Renal cortex interstitium (tissue), 15 donors: ENCODE data around the gene BTAF1. TPM values are rescaled to one million over a fixed set of nuclear protein-coding genes. Genes with fewer than 3 reads are reported as not detected.
"Not testable (repeated sequence)": the region's sequence is repeated elsewhere in the genome, so short reads cannot be mapped to it uniquely, and the experiment has no call there.

Source experiments
- DNase-seq, 11 donors: peaks; one replicate each; pipeline ENCODE4 v3.0.0-alpha.2; 2013; ENCODE audit warnings: low read depth in 9 of 11, low spot score in 4 of 11; ENCODE audit errors: extremely low read depth in 1 of 11
- long read RNA-seq, 16 experiments: transcript quantifications; one replicate each; lab custom pipeline, GENCODE V29; 2026
- polyA plus RNA-seq, 3 donors: library from polyadenylated mRNA; unstranded; fragments of 120-200 nt; gene quantifications; one replicate each; pipeline ENCODE4 v1.2.1, GENCODE V29; 2013; ENCODE audit not compliant: insufficient read length in 3 of 3

BTAF1 gene
- polyA plus RNA-seq: 10 to 100 TPM; 45.5 to 56.3 (median 53.7) TPM
- long read RNA-seq, donor 1, partial matches to known transcripts: 9 of 9 reads
- long read RNA-seq, donor 1, other reads (novel, unspliced or antisense): 0 of 9 reads
- long read RNA-seq, donor 2: 0 reads
- long read RNA-seq, donor 3, full-length matches to known transcripts: 1 of 1 reads
- long read RNA-seq, donor 3, partial matches to known transcripts: 0 of 1 reads
- long read RNA-seq, donor 3, other reads (novel, unspliced or antisense): 0 of 1 reads
- long read RNA-seq, donor 4: 0 reads
- long read RNA-seq, donor 5: 0 reads
- long read RNA-seq, donor 6, partial matches to known transcripts: 12 of 13 reads
- long read RNA-seq, donor 6, other reads (novel, unspliced or antisense): 0 of 13 reads
- long read RNA-seq, donor 7, partial matches to known transcripts: 5 of 5 reads
- long read RNA-seq, donor 7, other reads (novel, unspliced or antisense): 0 of 5 reads
- long read RNA-seq, donor 8, full-length matches to known transcripts: 1 of 25 reads
- long read RNA-seq, donor 8, partial matches to known transcripts: 24 of 25 reads
- long read RNA-seq, donor 8, other reads (novel, unspliced or antisense): 0 of 25 reads
- long read RNA-seq, donor 9: 0 reads
- long read RNA-seq, donor 10, partial matches to known transcripts: 6 of 6 reads
- long read RNA-seq, donor 10, other reads (novel, unspliced or antisense): 0 of 6 reads
- long read RNA-seq, donor 11: 0 reads
- long read RNA-seq, donor 12: 0 reads
- long read RNA-seq, donor 13: 0 reads
- long read RNA-seq, donor 14: 0 reads
- long read RNA-seq, donor 15: 0 reads
- long read RNA-seq, donor 16, partial matches to known transcripts: 33 of 33 reads
- long read RNA-seq, donor 16, other reads (novel, unspliced or antisense): 0 of 33 reads

DNA sequence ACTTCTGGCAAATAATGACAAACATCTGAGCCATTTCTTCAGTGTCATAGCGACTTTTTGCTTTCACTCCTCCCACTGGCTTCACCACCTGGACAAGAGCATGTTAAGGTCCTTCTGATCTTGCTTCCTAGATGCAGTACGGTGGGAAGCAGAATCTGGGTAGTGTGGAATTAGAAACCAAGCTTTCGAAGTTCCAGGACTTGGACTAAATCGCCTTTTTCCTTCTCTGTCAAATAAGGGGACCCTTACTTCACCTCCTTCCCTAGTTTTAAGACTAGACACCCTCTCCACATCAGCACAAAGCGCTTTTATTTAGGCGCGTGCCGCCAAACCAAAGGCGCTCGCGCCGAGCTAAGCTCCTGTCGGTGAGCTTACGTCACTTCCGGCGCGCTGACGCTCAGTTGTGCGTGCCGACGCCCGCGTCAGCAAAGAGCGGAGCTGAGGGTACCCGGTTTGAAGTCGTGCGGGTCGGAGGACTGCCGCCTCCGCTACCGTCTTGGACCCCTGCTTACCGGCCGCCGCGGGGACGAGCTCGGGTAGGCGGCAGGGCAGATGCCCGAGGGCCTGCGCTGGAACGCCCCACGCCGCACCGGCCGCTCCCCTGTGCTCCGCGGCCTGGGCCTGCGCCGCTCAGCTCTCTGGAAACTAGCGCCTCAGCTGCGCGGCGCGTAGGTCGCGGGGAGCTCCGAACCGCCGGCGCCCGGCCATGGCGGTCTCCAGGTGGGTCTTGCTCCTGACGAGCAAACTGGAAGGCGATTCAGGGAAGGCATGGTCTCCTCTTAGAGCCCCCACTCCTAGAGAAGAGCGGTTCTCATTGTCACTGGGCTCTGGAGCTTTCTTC lies at the start of gene BTAF1:
BTAF1 (plus strand) TSS at position 400 of the 841 bp plus-strand sequence; CDS start at position 707, 307 bp downstream.
- peak; percentile 89 to 98 (median 93) for DNase-seq

DNA sequence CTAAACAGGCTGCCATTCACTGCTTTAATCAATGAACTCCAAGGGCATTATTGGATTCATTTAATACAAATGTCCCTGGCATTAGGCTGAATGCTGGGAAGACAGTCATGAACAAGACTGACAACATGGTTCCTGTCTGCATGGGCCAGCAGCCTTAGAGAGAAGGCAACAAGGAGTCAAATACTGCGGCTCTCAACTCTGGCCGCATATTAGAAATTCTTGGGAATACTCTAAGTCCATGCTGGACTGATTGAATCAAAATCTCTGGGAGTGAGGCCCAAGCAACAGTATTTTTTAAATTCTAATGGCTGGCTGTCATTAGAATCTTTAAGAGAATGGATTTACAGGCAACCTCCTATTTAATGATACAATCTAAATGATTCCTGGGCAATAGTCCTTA lies 48.4 kb upstream of the BTAF1 start:
- no peak for DNase-seq

DNA sequence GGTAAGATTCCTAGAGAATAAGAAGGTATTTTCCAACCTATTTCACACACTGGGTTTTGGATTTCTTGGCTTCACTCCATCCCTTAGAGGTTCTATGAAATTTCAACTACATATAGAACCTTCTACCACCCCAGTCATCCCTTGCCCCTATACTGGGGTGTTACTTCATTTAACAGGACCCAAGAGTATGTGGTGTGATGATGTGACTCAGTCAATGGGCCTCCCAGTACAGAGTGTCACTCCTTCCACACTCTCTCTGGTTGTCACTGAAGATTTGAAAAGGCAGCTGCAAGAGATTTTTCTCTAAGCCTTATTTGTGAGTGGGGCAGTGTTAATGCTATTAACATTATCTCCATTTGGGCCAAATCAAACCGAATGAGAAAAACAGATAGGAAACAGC lies 47.8 kb upstream of the BTAF1 start:
- DNase-seq: no peak

DNA sequence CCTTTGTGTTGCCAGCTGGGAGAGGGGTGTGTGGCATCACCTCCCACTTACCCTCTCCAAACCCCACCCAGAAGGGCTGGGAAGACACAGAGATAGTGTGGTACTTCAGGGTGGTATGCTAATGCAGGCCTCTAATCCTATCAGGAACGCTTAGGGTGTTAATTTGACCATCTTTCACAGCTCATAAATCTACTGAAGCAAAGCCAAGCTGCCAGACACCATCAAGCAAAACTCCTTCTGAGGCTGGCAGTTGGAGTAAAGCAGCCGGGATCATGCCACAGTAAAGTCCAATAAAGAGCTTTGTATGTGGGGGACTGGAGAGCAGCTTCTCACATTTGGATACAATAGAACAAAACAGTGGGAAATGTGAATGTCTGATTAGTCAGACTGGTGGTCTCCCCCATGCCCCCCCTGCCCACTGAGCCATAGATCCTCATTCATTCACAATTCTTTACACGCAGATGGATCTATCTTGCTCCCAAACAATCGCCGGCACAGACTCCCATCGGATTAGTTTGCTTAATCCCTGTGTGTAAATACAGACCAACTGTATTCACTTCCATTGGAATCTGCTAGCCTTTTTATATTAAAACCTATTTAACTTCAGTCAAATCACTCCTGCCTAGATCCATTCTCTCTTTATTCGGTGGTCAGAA lies 43.9 kb upstream of the BTAF1 start:
- DNase-seq: no peak

DNA sequence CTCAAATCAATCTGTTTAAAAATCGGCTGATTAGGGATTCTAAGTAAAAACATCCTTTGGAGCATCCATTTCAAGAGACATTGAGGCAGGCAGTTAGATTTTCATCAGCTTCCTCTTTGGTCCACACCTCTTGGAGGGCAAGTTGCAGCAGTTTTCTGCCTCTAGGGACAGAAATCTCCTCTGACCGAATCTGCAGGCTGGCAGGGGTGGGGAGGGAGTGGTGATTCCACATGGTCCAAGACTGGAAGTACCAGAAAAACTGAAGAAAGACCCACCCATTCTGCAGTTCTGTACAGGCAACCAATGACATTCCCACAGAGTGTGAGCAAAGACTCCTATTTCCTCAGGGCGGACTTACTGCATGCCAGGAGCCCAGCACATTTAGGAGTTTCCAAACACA lies 43.3 kb upstream of the BTAF1 start:
- DNase-seq: no peak

DNA sequence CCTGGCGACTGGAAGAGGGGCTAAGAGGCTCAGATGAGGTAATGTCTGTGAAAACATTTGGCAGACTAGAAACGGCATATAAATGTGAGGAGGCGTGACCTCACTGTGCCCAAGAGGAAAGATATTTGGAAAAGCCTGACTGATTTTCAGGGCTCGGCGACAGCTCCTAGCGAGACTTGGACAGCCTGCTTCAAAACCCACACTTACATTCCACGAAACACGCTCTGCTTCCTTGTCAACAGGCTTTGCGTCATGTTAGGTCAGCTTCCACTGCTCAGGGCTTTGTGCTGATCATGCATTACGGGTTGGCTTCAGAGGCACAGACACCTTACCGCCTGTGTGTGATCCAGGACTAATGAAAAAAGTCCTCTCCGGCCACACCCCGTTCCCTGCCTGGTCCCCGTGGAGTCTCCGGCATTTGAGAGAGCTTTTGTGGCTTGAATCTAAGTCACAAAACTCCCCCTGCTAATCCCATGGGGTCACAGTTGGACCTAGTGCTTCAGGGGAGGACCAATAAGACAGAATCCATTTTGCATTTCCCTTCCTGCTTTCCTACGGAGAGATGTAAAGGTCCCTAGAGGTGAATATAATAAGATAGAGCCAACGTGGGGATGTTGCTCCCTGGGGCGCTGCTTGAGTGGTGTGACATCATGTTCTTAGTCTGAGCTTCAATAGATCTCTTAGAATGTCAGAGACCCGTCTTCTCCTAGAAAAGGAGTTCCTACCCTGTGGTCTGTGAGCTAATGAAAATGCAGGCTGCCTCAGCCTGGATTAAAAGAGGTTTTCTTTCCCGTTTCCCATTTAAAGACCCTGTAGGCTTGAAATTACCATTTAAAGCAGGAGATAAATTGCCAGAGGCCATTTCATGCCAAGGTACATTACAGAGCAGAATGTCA lies 39.8 kb upstream of the BTAF1 start:
- peak in 8 of 11 donors; percentile 20 to 64 (median 51) for DNase-seq

DNA sequence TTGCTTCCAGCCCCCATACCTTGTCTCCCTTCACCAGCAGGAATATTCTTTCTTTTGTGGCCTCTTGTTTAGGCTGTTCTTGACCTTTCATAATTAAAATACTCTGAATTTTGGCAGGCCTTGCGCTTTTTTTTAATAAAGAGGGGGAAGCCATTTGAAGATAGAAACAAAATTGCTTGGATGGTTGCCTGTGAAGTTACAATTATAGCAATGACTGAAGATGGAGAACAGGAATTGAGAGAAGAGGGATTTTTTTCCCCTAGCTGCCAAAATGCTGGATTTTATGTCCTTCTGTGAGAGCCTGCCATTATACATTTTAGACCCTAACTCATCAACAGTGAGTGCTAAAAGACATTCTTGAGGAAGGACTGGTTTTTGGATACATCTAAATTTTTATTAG lies 39.0 kb upstream of the BTAF1 start:
- DNase-seq: no peak

DNA sequence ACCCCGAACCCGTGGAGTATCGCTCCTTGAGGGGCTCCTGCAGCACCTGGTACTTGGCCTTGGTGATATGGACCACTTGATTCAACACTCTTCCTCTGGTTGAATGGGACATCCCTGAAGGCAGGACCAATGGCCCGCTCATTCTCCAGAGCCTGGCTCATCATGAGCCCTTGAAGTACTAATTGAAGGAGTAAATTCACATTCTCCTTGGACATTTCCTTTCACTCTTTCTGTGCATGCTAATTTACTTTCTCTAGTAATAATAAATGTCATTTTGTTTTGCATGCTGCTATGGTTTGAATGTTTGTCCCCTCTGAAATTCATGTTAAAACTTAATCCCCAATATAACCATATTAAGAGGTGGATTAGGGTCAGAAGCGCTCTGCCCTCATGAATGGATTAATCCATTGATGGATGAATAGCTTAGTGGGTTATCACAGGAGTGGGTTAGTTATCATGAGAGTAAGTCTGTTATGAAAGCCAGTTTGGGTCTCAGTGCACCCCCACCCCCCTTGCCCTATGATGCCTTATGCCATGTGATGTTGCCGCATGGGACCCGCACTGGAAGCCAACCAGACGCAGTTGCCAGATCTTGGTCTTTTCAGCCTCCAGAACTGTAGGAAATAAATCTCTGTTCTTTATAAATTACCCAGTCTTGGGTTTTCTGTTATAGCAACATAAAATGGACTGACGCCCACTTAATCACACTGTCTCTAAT lies 38.0 kb upstream of the BTAF1 start:
- DNase-seq: no peak

DNA sequence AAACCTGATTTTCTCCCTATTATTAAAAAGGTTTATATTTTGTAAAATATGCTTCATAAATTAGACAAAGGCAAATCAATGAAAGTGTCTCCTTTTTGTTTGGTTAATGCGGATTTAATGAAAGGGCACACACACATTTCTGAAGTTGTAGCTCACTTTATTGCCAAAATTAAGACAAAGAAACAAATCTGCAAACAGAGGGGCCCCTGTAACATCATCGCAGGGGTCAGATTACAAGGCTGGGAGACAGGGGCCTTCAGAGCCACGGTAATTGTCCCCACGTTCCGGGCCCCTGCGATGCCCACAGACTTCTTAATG lies 36.7 kb upstream of the BTAF1 start:
- DNase-seq: peak in 1 of 11 donors; percentile 18

DNA sequence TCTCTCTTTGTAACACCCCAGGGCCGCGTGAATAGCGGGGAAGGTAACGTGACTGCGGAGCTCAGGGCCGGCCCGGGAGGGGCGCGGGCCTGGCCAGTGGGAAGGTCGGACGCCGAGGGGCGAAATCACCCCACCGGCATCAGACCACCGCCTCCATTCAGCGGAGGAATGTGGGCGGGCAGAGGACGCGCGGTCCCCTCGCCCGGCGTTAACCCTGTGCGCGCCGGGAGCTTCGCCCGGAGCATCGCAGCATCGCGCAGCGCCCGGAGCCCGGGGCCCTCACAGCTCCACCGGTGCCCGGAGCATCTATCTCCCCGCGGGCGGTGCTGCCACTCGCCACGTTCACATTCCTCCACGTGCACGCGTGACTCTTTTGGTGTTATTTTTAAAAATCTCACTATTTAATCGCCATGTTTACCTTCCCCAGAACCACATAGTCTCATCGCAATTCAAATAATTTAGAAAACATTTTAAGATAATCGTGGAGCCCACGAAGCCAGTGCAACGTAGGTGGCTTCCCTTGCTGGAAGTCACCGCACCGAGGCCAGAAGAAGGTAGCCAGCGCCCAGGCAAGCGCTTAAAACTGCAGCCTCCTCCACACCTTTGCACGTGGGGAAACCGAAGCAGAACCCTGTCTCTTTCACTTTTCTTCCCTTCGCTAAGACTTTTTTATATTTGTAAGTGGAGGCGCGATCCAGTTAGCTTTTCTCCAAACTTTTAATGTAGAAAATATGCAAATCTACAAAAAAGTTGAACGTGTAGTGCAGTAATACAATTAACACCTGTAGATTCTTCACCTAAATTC lies 36.1 kb upstream of the BTAF1 start:
- peak in 8 of 11 donors; percentile 44 to 67 (median 52) for DNase-seq

DNA sequence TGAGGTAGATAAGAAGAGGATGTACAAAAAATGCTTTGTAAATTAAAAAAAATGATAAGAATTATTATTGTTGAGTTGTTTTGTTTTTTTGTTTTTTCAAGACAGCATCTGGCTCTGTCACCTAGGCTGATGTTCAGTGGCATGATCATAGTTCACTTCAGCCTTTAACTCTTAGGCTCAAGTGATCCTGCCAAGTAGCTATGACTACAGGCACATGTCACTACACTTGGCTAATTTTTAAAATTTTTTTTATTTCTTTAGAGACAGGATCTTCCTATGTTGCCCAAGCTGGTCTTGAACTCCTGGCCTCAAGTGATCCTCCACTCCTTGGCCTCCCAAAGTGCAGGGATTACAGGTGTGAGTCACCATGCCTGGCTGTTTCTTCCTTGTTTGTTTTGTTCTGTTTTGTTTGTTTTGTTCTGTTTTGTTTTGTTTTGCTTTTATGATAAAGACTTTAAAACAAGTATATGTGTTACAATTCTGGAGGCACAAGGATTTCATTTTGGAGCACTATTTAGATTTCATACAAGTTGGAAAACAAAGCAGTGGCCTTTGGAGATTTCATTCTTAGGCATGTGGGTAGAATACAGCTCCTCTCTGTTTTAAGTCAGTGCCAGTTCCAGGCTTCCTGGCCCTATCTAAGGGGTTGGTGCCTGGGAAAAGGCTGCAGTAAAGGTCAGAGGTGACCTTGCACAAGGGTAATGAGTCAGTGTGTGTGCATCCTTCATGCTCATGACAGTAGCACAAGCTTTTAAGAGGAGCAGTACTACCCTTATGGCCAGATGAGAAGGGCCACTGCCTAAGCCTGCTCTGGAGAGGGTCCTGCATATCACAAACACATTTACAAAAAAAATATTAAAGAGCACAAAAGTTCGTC lies 32.2 kb upstream of the BTAF1 start:
- no peak for DNase-seq

DNA sequence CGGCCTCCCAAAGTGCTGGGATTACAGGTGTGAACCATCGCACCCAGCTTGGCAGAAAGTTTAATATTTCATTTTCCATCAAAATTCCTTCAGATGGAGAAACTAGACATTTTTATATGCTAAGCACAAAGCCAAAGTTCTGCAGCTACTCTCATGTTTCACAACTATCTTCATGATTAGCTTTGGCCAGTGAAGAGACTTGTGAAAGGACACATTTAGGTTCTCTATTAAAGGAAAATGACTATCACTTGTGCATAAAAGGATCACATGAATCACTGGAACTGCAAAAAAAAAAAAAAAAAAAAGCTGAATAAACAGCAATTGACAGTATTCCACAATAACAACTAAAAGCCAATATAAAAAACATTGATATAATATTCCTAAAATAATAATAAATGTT lies 30.5 kb upstream of the BTAF1 start:
- no peak for DNase-seq

DNA sequence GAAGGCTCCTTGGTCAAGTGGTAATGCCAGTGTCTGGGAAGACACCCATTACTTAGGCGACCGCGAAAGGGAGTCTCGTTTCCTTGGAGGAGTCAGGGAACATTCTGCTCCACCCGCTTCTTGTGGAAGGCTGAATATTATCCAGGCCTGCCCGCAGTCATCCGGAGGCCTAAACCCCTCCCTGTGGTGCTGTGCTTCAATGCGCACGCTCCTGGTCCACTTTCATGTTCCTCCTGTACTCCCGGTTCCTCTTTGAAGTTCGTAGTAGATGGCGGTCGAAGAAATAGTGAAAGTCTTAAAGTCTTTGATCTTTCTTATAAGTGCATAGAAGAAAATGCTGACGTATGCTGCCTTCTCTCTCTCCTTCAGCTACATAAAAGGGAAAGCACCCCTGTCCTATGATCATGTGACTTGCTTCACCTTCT lies 29.3 kb upstream of the BTAF1 start:
- not testable (repeated sequence) for DNase-seq

DNA sequence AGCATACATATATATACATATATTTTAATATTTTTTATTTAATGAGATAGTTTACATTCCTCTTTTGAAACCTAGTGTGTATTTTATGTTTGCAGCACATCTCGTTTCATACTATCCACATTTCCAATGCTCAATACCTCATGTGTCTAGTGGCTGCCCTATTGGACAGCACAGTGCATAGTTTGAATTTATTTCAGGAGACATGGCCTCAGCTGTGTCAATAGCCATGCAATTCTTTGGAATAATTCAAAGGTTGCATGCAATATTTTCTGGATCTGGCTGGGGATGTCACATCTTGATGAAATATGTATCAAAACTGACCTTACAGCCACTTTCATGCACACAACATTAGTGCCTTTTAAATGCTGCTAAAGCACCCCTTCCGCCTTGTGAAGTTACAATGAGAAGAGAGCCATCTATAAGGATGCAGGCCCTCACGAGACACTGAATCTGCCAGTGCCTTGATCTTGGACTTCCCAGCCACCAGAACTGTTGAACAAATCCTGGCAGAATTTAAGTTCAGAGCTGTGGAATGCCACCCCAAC lies 27.3 kb upstream of the BTAF1 start:
- DNase-seq: no peak

DNA sequence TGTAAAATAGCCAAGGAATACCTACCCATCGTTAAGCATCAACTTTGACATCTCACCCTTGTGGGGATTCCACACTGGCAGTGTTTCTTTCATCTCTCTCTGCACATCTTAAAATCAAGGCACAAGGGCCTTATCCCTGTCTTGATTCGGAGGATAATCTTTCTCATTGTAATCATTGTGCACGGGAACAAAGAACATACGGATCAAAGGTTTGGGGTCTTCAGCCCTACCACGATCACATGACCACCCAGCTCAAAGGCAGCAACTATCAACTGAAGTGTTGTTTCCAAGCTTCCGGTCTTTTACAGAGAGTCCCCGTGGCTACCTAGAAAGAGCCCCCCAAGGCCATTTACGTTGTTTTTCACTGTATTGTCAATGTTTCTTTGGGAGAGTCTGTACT lies 26.1 kb upstream of the BTAF1 start:
- DNase-seq: no peak
